CD14-positive monocyte (primary cell): Measurements from ENCODE around the gene KCNT2. TPM values are rescaled to one million over a fixed set of nuclear protein-coding genes. Genes with fewer than 3 reads are reported as not detected.

Experiments used
- DNase-seq, 3 donors: peaks; one replicate each; pipeline ENCODE4 v3.0.0-alpha.2; 2011 to 2022
- H2AFZ ChIP-seq: 2 replicates; pipeline ENCODE4 v1.6.0; 2012; ENCODE audit warnings: mild to moderate bottlenecking, low read depth, low read length, inconsistent platforms; ENCODE audit not compliant: insufficient read depth, poor library complexity, severe bottlenecking
- H3K27ac ChIP-seq, 2 donors: 1 replicate in 1 of 2; 2 replicates in 1 of 2; pipeline ENCODE4 v1.5.1; 2012 to 2013; ENCODE audit warnings: low read length in 2 of 2, control low read depth in 1 of 2, inconsistent platforms in 1 of 2, low read depth in 1 of 2, mild to moderate bottlenecking in 1 of 2
- H3K27me3 ChIP-seq, 2 donors: one replicate each; pipeline versions ENCODE4 v1.6.0 to v1.6.1; 2011 to 2013; ENCODE audit warnings: low read length in 2 of 2; ENCODE audit not compliant: control insufficient read depth in 2 of 2, insufficient read depth in 2 of 2
- H3K36me3 ChIP-seq, 2 donors: replicated peaks in 1 of 2; 1 replicate in 1 of 2; 2 replicates in 1 of 2; pipeline versions ENCODE4 v1.5.1 to v1.6.1; 2012 to 2013; ENCODE audit warnings: low read length in 2 of 2, control low read depth in 1 of 2, inconsistent platforms in 1 of 2, mild to moderate bottlenecking in 1 of 2; ENCODE audit not compliant: insufficient read depth in 2 of 2, control insufficient read depth in 1 of 2
- H3K4me1 ChIP-seq, 2 donors: 1 replicate in 1 of 2; 2 replicates in 1 of 2; pipeline versions ENCODE4 v1.5.1 to v1.6.1; 2012 to 2013; ENCODE audit warnings: low read length in 2 of 2, control low read depth in 1 of 2, inconsistent platforms in 1 of 2, mild to moderate bottlenecking in 1 of 2, moderate library complexity in 1 of 2; ENCODE audit not compliant: insufficient read depth in 2 of 2, control insufficient read depth in 1 of 2
- H3K4me2 ChIP-seq: replicated peaks from 2 replicates; pipeline ENCODE3; 2012; ENCODE audit warnings: low read length, moderate library complexity, mild to moderate bottlenecking; ENCODE audit not compliant: poor library complexity, severe bottlenecking; ENCODE audit errors: extremely low read depth
- H3K4me3 ChIP-seq, 3 experiments: fragments of 200-600 bp in 1 of 3; sonication (generic) in 1 of 3; replicated peaks in 1 of 3; 1 replicate in 2 of 3; 2 replicates in 1 of 3; pipeline ENCODE4 v1.5.1; 2011 to 2013; ENCODE audit warnings: low read length in 3 of 3, mild to moderate bottlenecking in 3 of 3, control low read depth in 2 of 3, low read depth in 2 of 3, inconsistent platforms in 1 of 3, moderate library complexity in 1 of 3
- H3K79me2 ChIP-seq: 2 replicates; pipeline ENCODE4 v1.6.0; 2012; ENCODE audit warnings: mild to moderate bottlenecking, control low read depth, inconsistent platforms, low read length, moderate library complexity; ENCODE audit not compliant: insufficient read depth
- H3K9ac ChIP-seq: 2 replicates; pipeline ENCODE4 v1.6.0; 2017; ENCODE audit warnings: low read length, mild to moderate bottlenecking; ENCODE audit not compliant: insufficient read depth, poor library complexity, severe bottlenecking
- H3K9me3 ChIP-seq, 2 donors: replicated peaks in 1 of 2; 1 replicate in 1 of 2; 2 replicates in 1 of 2; pipeline versions ENCODE4 v1.5.1 to v1.6.1; 2012 to 2013; ENCODE audit warnings: low read length in 2 of 2, control low read depth in 1 of 2; ENCODE audit not compliant: control insufficient read depth in 1 of 2, insufficient read depth in 1 of 2
- H4K20me1 ChIP-seq: 2 replicates; pipeline ENCODE4 v1.6.0; 2012; ENCODE audit warnings: mild to moderate bottlenecking, low read length, control low read depth, moderate library complexity; ENCODE audit not compliant: insufficient read depth
- H3K27ac Mint-ChIP-seq, 7 donors: one replicate each; pipeline ENCODE4 v1.8.0; 2020; ENCODE audit warnings: mild to moderate bottlenecking in 7 of 7, mixed read lengths in 7 of 7, moderate library complexity in 6 of 7, inconsistent platforms in 2 of 7
- H3K27me3 Mint-ChIP-seq, 3 donors: one replicate each; pipeline ENCODE4 v1.8.0; 2021 to 2022; ENCODE audit warnings: low read depth in 3 of 3, mild to moderate bottlenecking in 3 of 3, mixed read lengths in 3 of 3, moderate library complexity in 3 of 3, inconsistent platforms in 1 of 3
- H3K36me3 Mint-ChIP-seq, 2 donors: one replicate each; pipeline ENCODE4 v1.8.0; 2020; ENCODE audit warnings: mixed read lengths in 2 of 2, inconsistent platforms in 1 of 2, mild to moderate bottlenecking in 1 of 2
- H3K4me1 Mint-ChIP-seq: one replicate; pipeline ENCODE4 v1.8.0; 2020; ENCODE audit warnings: mild to moderate bottlenecking, mixed read lengths
- H3K4me3 Mint-ChIP-seq, 2 donors: one replicate each; pipeline ENCODE4 v1.8.0; 2020; ENCODE audit warnings: mild to moderate bottlenecking in 2 of 2, mixed read lengths in 2 of 2, moderate library complexity in 1 of 2
- H3K9me3 Mint-ChIP-seq, 7 donors: one replicate each; pipeline ENCODE4 v1.8.0; 2020 to 2022; ENCODE audit warnings: mixed read lengths in 7 of 7, mild to moderate bottlenecking in 6 of 7, moderate library complexity in 6 of 7, inconsistent platforms in 2 of 7
- WGBS: methylation state at CpG from one replicate; pipeline ENCODE4 v1.1.5; 2013; ENCODE audit warnings: missing lambda C conversion rate; ENCODE audit not compliant: insufficient coverage; 5-methylcytosine and 5-hydroxymethylcytosine counted together
- intact Hi-C, 2 donors: fragments of 100-400 bp; cut with micrococcal nuclease; formaldehyde crosslinking; loops; one replicate each; pipeline versions ENCODE4 v1.15.0 to v1.15.1; 2023
- polyA plus RNA-seq, 3 donors: library from polyadenylated mRNA; depleted of rRNA in 1 of 3; unstranded in 2 of 3; stranded (reverse) in 1 of 3; fragments of 300-500 nt in 2 of 3; fragments of >200 nt in 1 of 3; fragmentation: Illumina TruSeq in 2 of 3; gene quantifications; 1 replicate in 2 of 3; 2 replicates in 1 of 3; pipeline ENCODE4 v1.2.3, GENCODE V29; 2012 to 2021
- TF ChIP-seq, protein P1 (sequence below): fragments of 200-600 bp; IDR thresholded peaks from one replicate; pipeline ENCODE4 v1.8.0; 2022; ENCODE audit warnings: antibody characterized with exemption, mild to moderate bottlenecking

The KCNT2 gene
- polyA plus RNA-seq, 3 donors = not detected

DNA sequence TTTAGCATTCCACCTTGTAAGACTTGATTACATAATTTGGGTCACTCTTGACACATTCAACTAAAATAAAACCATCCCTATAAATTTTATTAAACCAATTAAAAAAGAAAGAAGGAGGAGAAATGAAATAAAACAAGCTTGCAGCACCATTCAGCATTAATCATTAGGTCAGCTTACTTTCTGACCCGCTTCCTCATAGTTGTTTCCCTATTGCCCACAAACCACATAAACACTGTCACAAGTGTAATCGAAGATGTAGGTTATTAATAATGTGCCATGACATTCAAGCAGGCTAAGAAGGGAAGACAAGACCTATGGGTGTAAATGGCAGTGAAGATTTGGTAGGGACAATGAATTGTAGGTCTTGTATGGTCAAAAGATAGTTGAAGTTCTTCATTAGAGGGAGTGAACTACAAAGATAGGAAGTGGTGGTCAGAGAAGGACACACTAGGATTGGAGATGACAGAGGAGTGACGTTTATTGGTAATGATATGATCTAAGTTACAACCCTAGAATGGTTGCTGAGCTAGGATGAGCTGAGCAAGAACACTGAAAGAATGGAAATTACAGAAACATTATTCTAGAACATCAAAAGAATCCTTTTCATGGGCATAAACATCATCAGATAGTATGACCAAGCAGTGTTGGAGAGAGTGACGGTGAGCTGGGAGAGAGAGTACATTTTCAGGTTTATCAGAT is 231.5 kb downstream of the KCNT2 start:
- Histone ChIP-seq H3K9ac (no peak overlapping the region), H3K4me3 (no peak overlapping the region), H3K4me1 (no peaks in the 10 kb centered on the region), H3K79me2 (no peaks in the 10 kb centered on the region), H3K27ac (no peak overlapping the region), H3K27me3 (no peaks in the 10 kb centered on the region), H4K20me1 (no peaks in the 10 kb centered on the region), H2AFZ (peak overlapping the region; percentile 36), H3K4me2 (no peak overlapping the region), H3K36me3 (no peaks in the 10 kb centered on the region), H3K9me3 (no peaks in the 10 kb centered on the region)
- 33% methylated on average over 1 of the region's 4 CpGs for WGBS
- DNase-seq = no peak
- TF ChIP-seq, protein P1, sequence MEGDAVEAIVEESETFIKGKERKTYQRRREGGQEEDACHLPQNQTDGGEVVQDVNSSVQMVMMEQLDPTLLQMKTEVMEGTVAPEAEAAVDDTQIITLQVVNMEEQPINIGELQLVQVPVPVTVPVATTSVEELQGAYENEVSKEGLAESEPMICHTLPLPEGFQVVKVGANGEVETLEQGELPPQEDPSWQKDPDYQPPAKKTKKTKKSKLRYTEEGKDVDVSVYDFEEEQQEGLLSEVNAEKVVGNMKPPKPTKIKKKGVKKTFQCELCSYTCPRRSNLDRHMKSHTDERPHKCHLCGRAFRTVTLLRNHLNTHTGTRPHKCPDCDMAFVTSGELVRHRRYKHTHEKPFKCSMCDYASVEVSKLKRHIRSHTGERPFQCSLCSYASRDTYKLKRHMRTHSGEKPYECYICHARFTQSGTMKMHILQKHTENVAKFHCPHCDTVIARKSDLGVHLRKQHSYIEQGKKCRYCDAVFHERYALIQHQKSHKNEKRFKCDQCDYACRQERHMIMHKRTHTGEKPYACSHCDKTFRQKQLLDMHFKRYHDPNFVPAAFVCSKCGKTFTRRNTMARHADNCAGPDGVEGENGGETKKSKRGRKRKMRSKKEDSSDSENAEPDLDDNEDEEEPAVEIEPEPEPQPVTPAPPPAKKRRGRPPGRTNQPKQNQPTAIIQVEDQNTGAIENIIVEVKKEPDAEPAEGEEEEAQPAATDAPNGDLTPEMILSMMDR = no peak
- peaks cover 0 to 2% (median 0%) of the 10 kb centered on the region in 3 donors for H3K27me3 Mint-ChIP-seq
- no peaks in the 10 kb centered on the region for H3K36me3 Mint-ChIP-seq
- peak overlapping the region in 2 of 7 donors; percentile 1 to 5 for H3K27ac Mint-ChIP-seq
- no peaks in the 10 kb centered on the region for H3K9me3 Mint-ChIP-seq
- peaks cover 5% of the 10 kb centered on the region for H3K4me1 Mint-ChIP-seq
- intact Hi-C loops = no loop called here
- H3K4me3 Mint-ChIP-seq = no peak overlapping the region

GRCh38 chr1:196373798-196374197 is 234.4 kb downstream of the KCNT2 start:
- Histone ChIP-seq H3K4me2 (no peak overlapping the region), H3K4me3 (no peak overlapping the region), H4K20me1 (no peaks in the 10 kb centered on the region), H2AFZ (no peak overlapping the region), H3K27me3 (no peaks in the 10 kb centered on the region), H3K9ac (no peak overlapping the region), H3K36me3 (no peaks in the 10 kb centered on the region), H3K4me1 (no peaks in the 10 kb centered on the region), H3K9me3 (no peaks in the 10 kb centered on the region), H3K27ac (no peak overlapping the region), H3K79me2 (no peaks in the 10 kb centered on the region)
- H3K9me3 Mint-ChIP-seq = no peaks in the 10 kb centered on the region
- DNase-seq = no peak
- H3K4me1 Mint-ChIP-seq = peaks cover 5% of the 10 kb centered on the region
- no CpG with 5 or more reads among the region's 1 CpG for WGBS
- H3K27ac Mint-ChIP-seq = no peak overlapping the region
- H3K4me3 Mint-ChIP-seq = no peak overlapping the region
- intact Hi-C loops = no loop called here
- TF ChIP-seq, protein P1 = no peak
- peaks cover 0 to under 1% (median 0%) of the 10 kb centered on the region in 3 donors for H3K27me3 Mint-ChIP-seq
- H3K36me3 Mint-ChIP-seq = no peaks in the 10 kb centered on the region
